H9 (cell line): Measurements from ENCODE around the gene STXBP6. TPM values are rescaled to one million over a fixed set of nuclear protein-coding genes. Genes with fewer than 3 reads are reported as not detected.

ENCODE experiments used
- DNase-seq: peaks from one replicate; pipeline ENCODE4 v3.0.0-alpha.2; 2017
- H2AFZ ChIP-seq: one replicate; pipeline ENCODE4 v1.6.1; 2013; ENCODE audit warnings: mild to moderate bottlenecking, low read length, control low read depth, moderate library complexity
- H2AK5ac ChIP-seq: 2 replicates; pipeline ENCODE4 v1.6.1; 2013; ENCODE audit warnings: low read length, control low read depth, mixed read lengths; ENCODE audit not compliant: insufficient read length
- H2BK120ac ChIP-seq: one replicate; pipeline ENCODE4 v1.6.1; 2013; ENCODE audit warnings: low read depth, mild to moderate bottlenecking, low read length, control low read depth, inconsistent platforms; ENCODE audit not compliant: poor library complexity, severe bottlenecking
- H2BK12ac ChIP-seq: 2 replicates; pipeline ENCODE4 v1.6.1; 2013; ENCODE audit warnings: low read length, control low read depth, mixed read lengths, low read depth; ENCODE audit not compliant: insufficient read length
- H2BK15ac ChIP-seq: 2 replicates; pipeline ENCODE4 v1.6.1; 2013; ENCODE audit warnings: low read depth, low read length, control low read depth
- H2BK20ac ChIP-seq: one replicate; pipeline ENCODE4 v1.6.1; 2013; ENCODE audit warnings: low read depth, mild to moderate bottlenecking, low read length, control low read depth, inconsistent platforms; ENCODE audit not compliant: poor library complexity, severe bottlenecking
- H2BK5ac ChIP-seq: 2 replicates; pipeline ENCODE4 v1.6.1; 2013; ENCODE audit warnings: low read length, control low read depth, mixed read lengths; ENCODE audit not compliant: insufficient read length
- H3K14ac ChIP-seq: 2 replicates; pipeline ENCODE4 v1.6.1; 2013; ENCODE audit warnings: low read length, control low read depth; ENCODE audit not compliant: insufficient read depth
- H3K18ac ChIP-seq: 2 replicates; pipeline ENCODE4 v1.6.1; 2013; ENCODE audit warnings: low read depth, mild to moderate bottlenecking, mixed read lengths, low read length, control low read depth; ENCODE audit not compliant: insufficient read length
- H3K23ac ChIP-seq: 2 replicates; pipeline ENCODE4 v1.6.1; 2013; ENCODE audit warnings: low read length, control low read depth, mixed read lengths, low read depth; ENCODE audit not compliant: insufficient read length
- H3K23me2 ChIP-seq: 2 replicates; pipeline ENCODE4 v1.6.1; 2013; ENCODE audit warnings: low read depth, mild to moderate bottlenecking, mixed read lengths, low read length, control low read depth; ENCODE audit not compliant: insufficient read length, poor library complexity, severe bottlenecking
- H3K27ac ChIP-seq: 2 replicates; pipeline ENCODE4 v1.5.1; 2013; ENCODE audit warnings: low read length, control low read depth, mixed read lengths, low read depth; ENCODE audit not compliant: insufficient read length
- H3K27me3 ChIP-seq: 2 replicates; pipeline ENCODE4 v1.6.1; 2013; ENCODE audit warnings: low read length, control low read depth, inconsistent platforms; ENCODE audit not compliant: insufficient read depth
- H3K4ac ChIP-seq: 2 replicates; pipeline ENCODE4 v1.6.1; 2013; ENCODE audit warnings: low read depth, mild to moderate bottlenecking, control low read depth, inconsistent platforms, low read length, moderate library complexity
- H3K4me1 ChIP-seq: 2 replicates; pipeline ENCODE4 v1.6.1; 2013; ENCODE audit warnings: low read length, control low read depth, inconsistent platforms; ENCODE audit not compliant: insufficient read depth
- H3K4me2 ChIP-seq: 2 replicates; pipeline ENCODE4 v1.6.1; 2013; ENCODE audit warnings: low read length, control low read depth, mixed read lengths; ENCODE audit not compliant: insufficient read length, insufficient read depth
- H3K56ac ChIP-seq: 2 replicates; pipeline ENCODE4 v1.6.1; 2013; ENCODE audit warnings: low read depth, mild to moderate bottlenecking, mixed read lengths, low read length, control low read depth; ENCODE audit not compliant: insufficient read length
- H3K79me1 ChIP-seq: 2 replicates; pipeline ENCODE4 v1.6.1; 2013; ENCODE audit warnings: low read depth, mild to moderate bottlenecking, moderate library complexity, low read length, control low read depth, inconsistent platforms; ENCODE audit not compliant: insufficient read depth, poor library complexity, severe bottlenecking
- H3K79me2 ChIP-seq: 2 replicates; pipeline ENCODE4 v1.6.1; 2013; ENCODE audit warnings: low read length, control low read depth, inconsistent platforms; ENCODE audit not compliant: insufficient read depth
- H3K9ac ChIP-seq: 2 replicates; pipeline ENCODE4 v1.6.1; 2013; ENCODE audit warnings: low read length, control low read depth, mixed read lengths; ENCODE audit not compliant: insufficient read length; ENCODE audit errors: extremely low read depth
- H3K9me3 ChIP-seq: one replicate; pipeline ENCODE4 v1.6.1; 2013; ENCODE audit warnings: low read depth, low read length, inconsistent platforms; ENCODE audit not compliant: control insufficient read depth
- H3T11ph ChIP-seq: one replicate; pipeline ENCODE4 v1.6.1; 2013; ENCODE audit warnings: mild to moderate bottlenecking, low read length, control low read depth, inconsistent platforms
- H4K20me1 ChIP-seq: one replicate; pipeline ENCODE4 v1.6.1; 2013; ENCODE audit not compliant: control insufficient read depth, insufficient read length, insufficient read depth
- H4K5ac ChIP-seq: 2 replicates; pipeline ENCODE4 v1.6.1; 2013; ENCODE audit warnings: low read depth, mild to moderate bottlenecking, mixed read lengths, low read length, control low read depth; ENCODE audit not compliant: insufficient read length
- H4K8ac ChIP-seq: replicated peaks from 2 replicates; pipeline ENCODE4 v1.6.1; 2013; ENCODE audit warnings: low read length, control low read depth, mixed read lengths, low read depth; ENCODE audit not compliant: insufficient read length
- H4K91ac ChIP-seq: 2 replicates; pipeline ENCODE4 v1.6.1; 2013; ENCODE audit warnings: low read depth, mild to moderate bottlenecking, moderate library complexity, mixed read lengths, low read length, control low read depth; ENCODE audit not compliant: insufficient read length
- H3K27ac Mint-ChIP-seq, 3 experiments: 2 replicates in 2 of 3; 3 replicates in 1 of 3; pipeline ENCODE4 v1.8.0; 2020 to 2021; ENCODE audit warnings: mixed read lengths in 3 of 3, mild to moderate bottlenecking in 1 of 3, moderate library complexity in 1 of 3
- H3K27me3 Mint-ChIP-seq: 2 replicates; pipeline ENCODE4 v1.8.0; 2021; ENCODE audit warnings: low read depth, mild to moderate bottlenecking, moderate library complexity, mixed read lengths
- H3K36me3 Mint-ChIP-seq, 3 experiments: 2 replicates in 2 of 3; 3 replicates in 1 of 3; pipeline ENCODE4 v1.8.0; 2020 to 2021; ENCODE audit warnings: low read depth in 3 of 3, mixed read lengths in 3 of 3; ENCODE audit not compliant: insufficient read depth in 1 of 3
- H3K4me1 Mint-ChIP-seq, 2 experiments: 2 replicates each; pipeline ENCODE4 v1.8.0; 2020; ENCODE audit warnings: mixed read lengths in 2 of 2
- H3K4me3 Mint-ChIP-seq, 2 experiments: 2 replicates in 1 of 2; 3 replicates in 1 of 2; pipeline ENCODE4 v1.8.0; 2020 to 2021; ENCODE audit warnings: mild to moderate bottlenecking in 2 of 2, mixed read lengths in 2 of 2, moderate library complexity in 1 of 2
- H3K9me3 Mint-ChIP-seq, 2 experiments: 2 replicates in 1 of 2; 3 replicates in 1 of 2; pipeline ENCODE4 v1.8.0; 2020; ENCODE audit warnings: mild to moderate bottlenecking in 2 of 2, mixed read lengths in 2 of 2, moderate library complexity in 1 of 2
- WGBS: extraction: QIAGEN DNeasy Blood & Tissue Kit; methylation state at CpG from one replicate; pipeline ENCODE4 v1.1.7; 2013; ENCODE audit warnings: missing lambda C conversion rate, low lambda C conversion rate, mixed read lengths; ENCODE audit not compliant: insufficient read length; ENCODE audit errors: extremely low coverage; 5-methylcytosine and 5-hydroxymethylcytosine counted together
- total RNA-seq: library from RNA; stranded (reverse); gene quantifications from 2 replicates; pipeline ENCODE4 v1.2.1, GENCODE V29; 2021
- TF ChIP-seq, protein P1 (sequence below): fragments of 200-600 bp; sonication (generic); conservative IDR thresholded peaks from 3 replicates; pipeline ENCODE4 v1.8.0; 2021; ENCODE audit warnings: antibody characterized with exemption, mild to moderate bottlenecking

The STXBP6 gene
- total RNA-seq, 1 experiment from 2014 or later: 3.6 TPM

DNA sequence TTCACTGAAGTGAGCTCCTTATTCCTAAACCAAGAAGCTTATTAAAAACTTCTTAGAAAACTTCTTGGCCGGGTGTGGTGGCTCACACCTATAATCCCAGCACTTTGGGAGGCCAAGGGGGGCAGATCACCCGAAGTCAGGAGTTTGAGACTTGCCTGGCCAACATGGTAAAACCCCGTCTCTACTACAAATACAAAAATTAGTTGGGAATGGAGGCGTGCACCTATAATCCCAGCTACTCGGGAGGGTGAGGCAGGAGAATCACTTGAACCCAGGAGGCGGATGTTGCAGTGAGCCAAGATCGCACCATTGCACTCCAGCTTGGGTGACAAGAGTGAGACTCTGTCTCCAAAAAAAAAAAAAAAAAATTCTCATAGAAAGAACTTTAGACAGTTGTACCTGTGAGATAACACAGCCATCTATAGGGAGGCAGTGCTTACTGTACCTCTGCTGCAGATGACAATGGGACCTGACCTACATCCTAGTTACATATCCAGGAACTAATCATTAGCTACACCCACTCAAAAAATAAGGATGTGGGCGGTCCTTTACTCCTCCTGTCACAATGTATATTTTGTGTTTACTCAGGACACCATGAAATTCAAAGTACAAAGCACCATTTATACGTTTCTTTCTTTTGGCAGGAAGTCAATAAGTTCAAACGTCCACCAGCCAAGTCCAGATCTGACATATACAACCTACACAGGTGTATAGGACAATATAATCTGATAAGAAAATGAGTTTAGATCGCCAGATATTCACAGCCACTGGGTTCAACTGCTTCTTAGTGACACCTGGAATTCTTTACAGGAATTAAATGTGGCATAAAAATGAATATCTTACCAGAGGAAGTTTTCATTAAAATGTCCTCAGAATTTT, 14.9 kb downstream of the STXBP6 start:
- no peaks in the 10 kb centered on the region for H3K79me2 ChIP-seq
- no peak overlapping the region for H2AFZ ChIP-seq
- H2BK15ac ChIP-seq: no peak overlapping the region
- no peaks in the 10 kb centered on the region; the same call in 1 of the 2 replicates for H3K4me1 ChIP-seq
- no peak overlapping the region for H4K5ac ChIP-seq
- H3K79me1 ChIP-seq: no peaks in the 10 kb centered on the region
- no peak overlapping the region for H2BK12ac ChIP-seq
- no peak overlapping the region for H3K56ac ChIP-seq
- H2BK5ac ChIP-seq: no peak overlapping the region
- peaks cover 4% of the 10 kb centered on the region in 2 experiments for H3K4me1 Mint-ChIP-seq
- no peak overlapping the region for H3K18ac ChIP-seq
- WGBS: no CpG with 5 or more reads among the region's 11 CpGs
- no peak overlapping the region for H2BK120ac ChIP-seq
- H3K27ac Mint-ChIP-seq: no peak overlapping the region
- H2BK20ac ChIP-seq: no peak overlapping the region
- no peak overlapping the region for H3K4ac ChIP-seq
- DNase-seq: no peak
- TF ChIP-seq, protein P1, sequence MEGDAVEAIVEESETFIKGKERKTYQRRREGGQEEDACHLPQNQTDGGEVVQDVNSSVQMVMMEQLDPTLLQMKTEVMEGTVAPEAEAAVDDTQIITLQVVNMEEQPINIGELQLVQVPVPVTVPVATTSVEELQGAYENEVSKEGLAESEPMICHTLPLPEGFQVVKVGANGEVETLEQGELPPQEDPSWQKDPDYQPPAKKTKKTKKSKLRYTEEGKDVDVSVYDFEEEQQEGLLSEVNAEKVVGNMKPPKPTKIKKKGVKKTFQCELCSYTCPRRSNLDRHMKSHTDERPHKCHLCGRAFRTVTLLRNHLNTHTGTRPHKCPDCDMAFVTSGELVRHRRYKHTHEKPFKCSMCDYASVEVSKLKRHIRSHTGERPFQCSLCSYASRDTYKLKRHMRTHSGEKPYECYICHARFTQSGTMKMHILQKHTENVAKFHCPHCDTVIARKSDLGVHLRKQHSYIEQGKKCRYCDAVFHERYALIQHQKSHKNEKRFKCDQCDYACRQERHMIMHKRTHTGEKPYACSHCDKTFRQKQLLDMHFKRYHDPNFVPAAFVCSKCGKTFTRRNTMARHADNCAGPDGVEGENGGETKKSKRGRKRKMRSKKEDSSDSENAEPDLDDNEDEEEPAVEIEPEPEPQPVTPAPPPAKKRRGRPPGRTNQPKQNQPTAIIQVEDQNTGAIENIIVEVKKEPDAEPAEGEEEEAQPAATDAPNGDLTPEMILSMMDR: no peak
- no peak overlapping the region for H4K91ac ChIP-seq
- H3K23me2 ChIP-seq: no peaks in the 10 kb centered on the region
- no peaks in the 10 kb centered on the region; a peak in 1 of 7 replicates for H3K36me3 Mint-ChIP-seq
- H4K8ac ChIP-seq: no peak overlapping the region
- no peak overlapping the region for H3K14ac ChIP-seq
- H4K20me1 ChIP-seq: no peaks in the 10 kb centered on the region
- H3K27me3 ChIP-seq: no peaks in the 10 kb centered on the region
- H3K4me3 Mint-ChIP-seq: no peak overlapping the region
- H3K9me3 Mint-ChIP-seq: no peaks in the 10 kb centered on the region
- H3T11ph ChIP-seq: no peak overlapping the region
- no peak overlapping the region for H3K23ac ChIP-seq
- no peaks in the 10 kb centered on the region for H3K9me3 ChIP-seq
- H3K9ac ChIP-seq: no peak overlapping the region
- no peaks in the 10 kb centered on the region for H3K27me3 Mint-ChIP-seq
- no peak overlapping the region for H3K27ac ChIP-seq
- no peak overlapping the region for H3K4me2 ChIP-seq
- no peak overlapping the region for H2AK5ac ChIP-seq
